ENCODE data around the gene CST2.
"Not testable (repeated sequence)": the region's sequence is repeated elsewhere in the genome, so short reads cannot be mapped to it uniquely, and the experiment has no call there.

The CST2 gene

GRCh38 chr20:23869520-23869919 is 43.0 kb upstream of the CST2 start:
- DNase-seq (ENCODE audit: extremely low spot score): no peak
- CTCF ChIA-PET: no interaction called here
- POLR2A ChIA-PET: no interaction called here
- no peak for TF ChIP-seq BHLHE40 (IDR thresholded peaks at IDR 0.05; ENCODE audit: borderline replicate concordance)
- TF ChIP-seq L3MBTL2 (conservative IDR thresholded peaks at IDR 0.05): no peak
- TF ChIP-seq ZNF384 (IDR thresholded peaks at IDR 0.05): no peak
- no peak for TF ChIP-seq HDGF (IDR thresholded peaks at IDR 0.05; ENCODE audit: borderline replicate concordance)
- no peak for TF ChIP-seq TARDBP (IDR thresholded peaks at IDR 0.05)
- no peak for TF ChIP-seq SP1 (IDR thresholded peaks at IDR 0.05)
- no peak for TF ChIP-seq PKNOX1 (IDR thresholded peaks at IDR 0.05)
- no peak for TF ChIP-seq NFRKB (IDR thresholded peaks at IDR 0.05)
- TF ChIP-seq CTBP1 (IDR thresholded peaks at IDR 0.05; ENCODE audit: borderline replicate concordance): no peak
- TF ChIP-seq ARNT (IDR thresholded peaks at IDR 0.05): no peak
- TF ChIP-seq FOXK2 (IDR thresholded peaks at IDR 0.05): no peak
- no peak for TF ChIP-seq ELF4 (IDR thresholded peaks at IDR 0.05)
- no peak for TF ChIP-seq SUZ12 (IDR thresholded peaks at IDR 0.05)
- no peak for TF ChIP-seq FOXM1 (IDR thresholded peaks at IDR 0.05; ENCODE audit: borderline replicate concordance)
- no peak for TF ChIP-seq LEF1 (IDR thresholded peaks at IDR 0.05; ENCODE audit: borderline replicate concordance)
- TF ChIP-seq FOXA1 (IDR thresholded peaks at IDR 0.05): no peak

GRCh38 chr20:23868321-23868720 is 41.8 kb upstream of the CST2 start:
- no peak for DNase-seq (ENCODE audit: extremely low spot score)
- POLR2A ChIA-PET: no interaction called here
- CTCF ChIA-PET: no interaction called here
- TF ChIP-seq SP1 (IDR thresholded peaks at IDR 0.05) (no peak), SUZ12 (IDR thresholded peaks at IDR 0.05) (no peak), L3MBTL2 (conservative IDR thresholded peaks at IDR 0.05) (no peak), FOXK2 (IDR thresholded peaks at IDR 0.05) (no peak), BHLHE40 (IDR thresholded peaks at IDR 0.05; ENCODE audit: borderline replicate concordance) (no peak), ARNT (IDR thresholded peaks at IDR 0.05) (no peak), CTBP1 (IDR thresholded peaks at IDR 0.05; ENCODE audit: borderline replicate concordance) (no peak), LEF1 (IDR thresholded peaks at IDR 0.05; ENCODE audit: borderline replicate concordance) (no peak), ZNF384 (IDR thresholded peaks at IDR 0.05) (no peak), PKNOX1 (IDR thresholded peaks at IDR 0.05) (no peak), TARDBP (IDR thresholded peaks at IDR 0.05) (no peak), HDGF (IDR thresholded peaks at IDR 0.05; ENCODE audit: borderline replicate concordance) (no peak), FOXA1 (IDR thresholded peaks at IDR 0.05) (no peak), NFRKB (IDR thresholded peaks at IDR 0.05) (no peak), ELF4 (IDR thresholded peaks at IDR 0.05) (no peak), FOXM1 (IDR thresholded peaks at IDR 0.05; ENCODE audit: borderline replicate concordance) (no peak)

- ChIA-PET POLR2A (no interaction called here), CTCF (no interaction called here)
- no peak for DNase-seq (ENCODE audit: extremely low spot score)
- no peak for TF ChIP-seq BHLHE40 (IDR thresholded peaks at IDR 0.05; ENCODE audit: borderline replicate concordance)
- TF ChIP-seq FOXA1 (IDR thresholded peaks at IDR 0.05): no peak
- no peak for TF ChIP-seq PKNOX1 (IDR thresholded peaks at IDR 0.05)
- TF ChIP-seq ZNF384 (IDR thresholded peaks at IDR 0.05): no peak
- no peak for TF ChIP-seq FOXK2 (IDR thresholded peaks at IDR 0.05)
- no peak for TF ChIP-seq ARNT (IDR thresholded peaks at IDR 0.05)
- no peak for TF ChIP-seq NFRKB (IDR thresholded peaks at IDR 0.05)
- TF ChIP-seq FOXM1 (IDR thresholded peaks at IDR 0.05; ENCODE audit: borderline replicate concordance): no peak
- TF ChIP-seq L3MBTL2 (conservative IDR thresholded peaks at IDR 0.05): no peak
- TF ChIP-seq SUZ12 (IDR thresholded peaks at IDR 0.05): no peak
- TF ChIP-seq HDGF (IDR thresholded peaks at IDR 0.05; ENCODE audit: borderline replicate concordance): no peak
- TF ChIP-seq CTBP1 (IDR thresholded peaks at IDR 0.05; ENCODE audit: borderline replicate concordance): no peak
- no peak for TF ChIP-seq LEF1 (IDR thresholded peaks at IDR 0.05; ENCODE audit: borderline replicate concordance)
- no peak for TF ChIP-seq SP1 (IDR thresholded peaks at IDR 0.05)
- TF ChIP-seq ELF4 (IDR thresholded peaks at IDR 0.05): no peak
- no peak for TF ChIP-seq TARDBP (IDR thresholded peaks at IDR 0.05)
Observed at GRCh38 chr20:23867152-23867776, 40.7 kb upstream of the CST2 start.

- DNase-seq (ENCODE audit: extremely low spot score); CTCF ChIA-PET; POLR2A ChIA-PET: not testable (repeated sequence)
Observed at GRCh38 chr20:23860771-23861170, 34.2 kb upstream of the CST2 start.

DNA sequence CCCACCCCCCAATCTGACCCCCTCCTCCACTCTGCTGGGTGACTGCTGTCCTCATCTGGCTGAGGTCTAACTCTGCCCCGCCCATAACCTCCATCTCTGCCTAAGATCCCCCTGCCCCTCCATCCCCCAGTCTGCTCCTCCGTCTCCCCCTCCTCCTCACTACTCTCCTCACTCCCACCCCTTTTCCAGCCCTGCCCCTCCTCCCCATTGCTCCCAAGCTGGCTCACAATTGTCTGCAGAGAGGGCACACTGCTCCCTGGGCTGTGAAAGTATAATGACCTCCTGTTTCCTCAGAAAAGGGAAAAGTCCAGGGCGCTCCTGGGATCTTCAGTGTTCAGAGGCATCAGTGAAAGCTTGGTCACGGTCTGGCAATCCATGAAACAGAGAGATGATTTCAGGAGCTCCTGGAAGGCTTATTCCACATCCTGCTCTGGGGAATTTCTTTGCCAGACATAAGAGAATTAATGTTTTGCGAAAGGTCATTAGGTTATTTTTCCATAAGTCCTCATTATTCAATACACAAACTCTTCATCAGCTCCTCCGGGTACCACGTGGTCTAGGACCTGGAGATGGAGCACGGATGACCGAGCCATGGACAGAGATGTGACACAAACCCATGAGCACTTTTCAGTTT is 31.6 kb upstream of the CST2 start:
- no peak for TF ChIP-seq CTBP1 (IDR thresholded peaks at IDR 0.05; ENCODE audit: borderline replicate concordance)
- TF ChIP-seq TARDBP (IDR thresholded peaks at IDR 0.05): no peak
- no peak for TF ChIP-seq FOXA1 (IDR thresholded peaks at IDR 0.05)
- no peak for TF ChIP-seq SP1 (IDR thresholded peaks at IDR 0.05)
- no peak for TF ChIP-seq ARNT (IDR thresholded peaks at IDR 0.05)
- TF ChIP-seq FOXM1 (IDR thresholded peaks at IDR 0.05; ENCODE audit: borderline replicate concordance): no peak
- TF ChIP-seq PKNOX1 (IDR thresholded peaks at IDR 0.05): no peak
- TF ChIP-seq ZNF384 (IDR thresholded peaks at IDR 0.05): no peak
- TF ChIP-seq BHLHE40 (IDR thresholded peaks at IDR 0.05; ENCODE audit: borderline replicate concordance): no peak
- TF ChIP-seq SUZ12 (IDR thresholded peaks at IDR 0.05): no peak
- no peak for TF ChIP-seq NFRKB (IDR thresholded peaks at IDR 0.05)
- TF ChIP-seq ELF4 (IDR thresholded peaks at IDR 0.05): no peak
- no peak for TF ChIP-seq HDGF (IDR thresholded peaks at IDR 0.05; ENCODE audit: borderline replicate concordance)
- no peak for TF ChIP-seq L3MBTL2 (conservative IDR thresholded peaks at IDR 0.05)
- TF ChIP-seq LEF1 (IDR thresholded peaks at IDR 0.05; ENCODE audit: borderline replicate concordance): no peak
- TF ChIP-seq FOXK2 (IDR thresholded peaks at IDR 0.05): no peak
- CTCF ChIA-PET: no interaction called here
- POLR2A ChIA-PET: no interaction called here
- DNase-seq (ENCODE audit: extremely low spot score): no peak

All from HEK293T (cell line).